Peyer's patch (tissue), 4 donors: ENCODE measurements around the gene VWA1. TPM values are rescaled to one million over a fixed set of nuclear protein-coding genes. Genes with fewer than 3 reads are reported as not detected.

ENCODE experiments used
- DNase-seq, 3 donors: peaks; one replicate each; pipeline ENCODE4 v3.0.0-alpha.2; 2017 to 2019
- H3K27ac ChIP-seq, 4 donors: fragments of 200-600 bp; sonication (generic); one replicate each; pipeline ENCODE4 v1.5.1; 2016 to 2019
- H3K27me3 ChIP-seq, 2 donors: fragments of 200-600 bp; sonication (generic); one replicate each; pipeline ENCODE4 v1.5.1; 2019
- H3K36me3 ChIP-seq, 3 donors: fragments of 200-600 bp; sonication (generic); one replicate each; pipeline ENCODE4 v1.5.1; 2016 to 2019
- H3K4me1 ChIP-seq, 4 donors: fragments of 200-600 bp; sonication (generic); one replicate each; pipeline ENCODE4 v1.5.1; 2016 to 2019
- H3K4me3 ChIP-seq, 4 donors: fragments of 200-600 bp; sonication (generic); 1 replicate in 3 of 4; 2 replicates in 1 of 4; pipeline ENCODE4 v1.5.1; 2016 to 2019; ENCODE audit warnings: mild to moderate bottlenecking in 1 of 4
- H3K9me3 ChIP-seq, 4 donors: fragments of 200-600 bp; sonication (generic); one replicate each; pipeline ENCODE4 v1.5.1; 2016 to 2019; ENCODE audit warnings: mild to moderate bottlenecking in 1 of 4
- CTCF ChIP-seq, 6 experiments: fragments of 450-650 bp in 4 of 6; fragments of 200-600 bp in 2 of 6; sonication (generic) in 1 of 6; IDR thresholded peaks; one replicate each; pipeline ENCODE4 v1.5.1; 2017 to 2019; ENCODE audit warnings: antibody characterized with exemption in 6 of 6, mild to moderate bottlenecking in 3 of 6, moderate library complexity in 1 of 6
- POLR2A ChIP-seq, 2 donors: fragments of 450-650 bp; IDR thresholded peaks; one replicate each; pipeline ENCODE4 v1.5.1; 2017; ENCODE audit warnings: antibody characterized with exemption in 2 of 2, mild to moderate bottlenecking in 2 of 2, moderate library complexity in 2 of 2
- total RNA-seq, 4 donors: library from RNA; depleted of rRNA; stranded (reverse); fragments of >200 nt; gene quantifications; one replicate each; pipeline ENCODE4 v1.1.0, GENCODE V29; 2016

The VWA1 gene
- total RNA-seq, 4 donors from 2014 or later = 3.2 to 14.0 (median 6.7) TPM

- TF ChIP-seq CTCF (IDR thresholded peaks at IDR 0.05) (no peak), POLR2A (IDR thresholded peaks at IDR 0.05) (no peak)
- Histone ChIP-seq H3K9me3 (no peaks in the 10 kb centered on the region), H3K4me1 (peaks cover 3 to 33% (median 13%) of the 10 kb centered on the region in 4 donors), H3K36me3 (peaks cover 0 to 69% (median 0%) of the 10 kb centered on the region in 3 donors), H3K4me3 (peak overlapping the region; percentile 83 to 95 (median 92)), H3K27me3 (no peaks in the 10 kb centered on the region), H3K27ac (peak overlapping the region in 3 of 4 donors; percentile 83 to 87 (median 85))
- no peak for DNase-seq
Measured at GRCh38 chr1:1397839-1398523, 37.5 kb upstream of the VWA1 start.

- Histone ChIP-seq H3K36me3 (peaks cover 0 to 69% (median 0%) of the 10 kb centered on the region in 3 donors), H3K4me3 (peak overlapping the region; percentile 83 to 95 (median 92)), H3K27me3 (no peaks in the 10 kb centered on the region), H3K9me3 (no peaks in the 10 kb centered on the region), H3K4me1 (peaks cover 3 to 33% (median 13%) of the 10 kb centered on the region in 4 donors), H3K27ac (peak overlapping the region; percentile 81 to 87 (median 84))
- no peak for DNase-seq
- TF ChIP-seq CTCF (IDR thresholded peaks at IDR 0.05) = no peak
- TF ChIP-seq POLR2A (IDR thresholded peaks at IDR 0.05) = no peak
Measured at GRCh38 chr1:1398677-1399186, 36.8 kb upstream of the VWA1 start.

GRCh38 chr1:1399187-1399871, 36.2 kb upstream of the VWA1 start, which contains the start of gene CCNL2:
CCNL2 (minus strand) TSS chr1:1399335; CDS start chr1:1399306, 29 bp downstream.
- TF ChIP-seq CTCF (IDR thresholded peaks at IDR 0.05) = peak; percentile 28 to 80 (median 76)
- peak; percentile 66 to 78 for TF ChIP-seq POLR2A (IDR thresholded peaks at IDR 0.05)
- no peaks in the 10 kb centered on the region for H3K27me3 ChIP-seq
- peaks cover 0 to 68% (median 0%) of the 10 kb centered on the region in 3 donors for H3K36me3 ChIP-seq
- H3K27ac ChIP-seq = peak within 1 kb of the TSS; percentile 81 to 87 (median 84)
- no peaks in the 10 kb centered on the region for H3K9me3 ChIP-seq
- peak within 1 kb of the TSS; percentile 83 to 95 (median 92) for H3K4me3 ChIP-seq
- H3K4me1 ChIP-seq = peaks cover 3 to 33% (median 13%) of the 10 kb centered on the region in 4 donors
- DNase-seq = peak; percentile 97 to 100 (median 99)

- Histone ChIP-seq H3K36me3 (peaks cover 0 to 68% (median 0%) of the 10 kb centered on the region in 3 donors), H3K4me1 (peaks cover 3 to 33% (median 13%) of the 10 kb centered on the region in 4 donors), H3K9me3 (no peaks in the 10 kb centered on the region), H3K27ac (peak overlapping the region; percentile 81 to 87 (median 84)), H3K27me3 (no peaks in the 10 kb centered on the region), H3K4me3 (peak overlapping the region; percentile 83 to 95 (median 92))
- DNase-seq = peak in 1 of 3 donors; percentile 52
- TF ChIP-seq CTCF (IDR thresholded peaks at IDR 0.05) (no peak), POLR2A (IDR thresholded peaks at IDR 0.05) (no peak)
Measured at GRCh38 chr1:1399872-1400575, 35.5 kb upstream of the VWA1 start.
